Measurements from ENCODE around the gene MEG3.

The MEG3 gene

GRCh38 chr14:100822532-100823296, 3.2 kb upstream of the MEG3 start:
- Histone ChIP-seq H3F3A (ENCODE audit: insufficient read depth) (no peaks in the 10 kb centered on the region), H3K27ac (ENCODE audit: low read depth, low read length) (no peak overlapping the region), H3K36me3 (ENCODE audit: low read length) (no peaks in the 10 kb centered on the region), H3K9me3 (ENCODE audit: insufficient read depth, low read length) (no peaks in the 10 kb centered on the region), H3K4me3 (ENCODE audit: insufficient read depth, low read length, poor library complexity, severe bottlenecking) (no peak overlapping the region), H3K9me2 (replicated peaks; ENCODE audit: insufficient read depth, low read length) (no peaks in the 10 kb centered on the region), H2AFZ (ENCODE audit: low read depth, low read length, severe bottlenecking) (no peak overlapping the region), H3K27me3 (ENCODE audit: low read length) (no peaks in the 10 kb centered on the region), H3K9ac (ENCODE audit: low read length) (no peak overlapping the region), H4K20me1 (ENCODE audit: low read depth, low read length) (no peaks in the 10 kb centered on the region), H3K4me2 (ENCODE audit: low read depth, low read length, poor library complexity, severe bottlenecking) (no peak overlapping the region), H3K79me2 (ENCODE audit: insufficient read depth, low read length) (no peaks in the 10 kb centered on the region)
- no peak for TF ChIP-seq EZH2phosphoT487 (conservative IDR thresholded peaks at IDR 0.05; ENCODE audit: low read length)
- TF ChIP-seq CTCF (IDR thresholded peaks at IDR 0.05; ENCODE audit: insufficient read depth, low read length, poor library complexity, severe bottlenecking), result no peak

- TF ChIP-seq EZH2phosphoT487 (conservative IDR thresholded peaks at IDR 0.05; ENCODE audit: low read length) (no peak), CTCF (IDR thresholded peaks at IDR 0.05; ENCODE audit: insufficient read depth, low read length, poor library complexity, severe bottlenecking) (no peak)
- no peak overlapping the region for H3K4me2 ChIP-seq (ENCODE audit: low read depth, low read length, poor library complexity, severe bottlenecking)
- H2AFZ ChIP-seq (ENCODE audit: low read depth, low read length, severe bottlenecking), result no peak overlapping the region
- no peaks in the 10 kb centered on the region for H4K20me1 ChIP-seq (ENCODE audit: low read depth, low read length)
- H3F3A ChIP-seq (ENCODE audit: insufficient read depth), result no peaks in the 10 kb centered on the region
- H3K27ac ChIP-seq (ENCODE audit: low read depth, low read length), result no peak overlapping the region
- no peaks in the 10 kb centered on the region for H3K79me2 ChIP-seq (ENCODE audit: insufficient read depth, low read length)
- H3K4me3 ChIP-seq (ENCODE audit: insufficient read depth, low read length, poor library complexity, severe bottlenecking), result no peak overlapping the region
- no peaks in the 10 kb centered on the region for H3K27me3 ChIP-seq (ENCODE audit: low read length)
- no peaks in the 10 kb centered on the region for H3K36me3 ChIP-seq (ENCODE audit: low read length)
- H3K9ac ChIP-seq (ENCODE audit: low read length), result no peak overlapping the region
- H3K9me2 ChIP-seq (replicated peaks; ENCODE audit: insufficient read depth, low read length), result no peaks in the 10 kb centered on the region
- no peaks in the 10 kb centered on the region for H3K9me3 ChIP-seq (ENCODE audit: insufficient read depth, low read length)
These were observed 2.4 kb upstream of the MEG3 start for GRCh38 chr14:100823413-100824080.

- Histone ChIP-seq H3K4me3 (ENCODE audit: insufficient read depth, low read length, poor library complexity, severe bottlenecking) (no peak overlapping the region), H3K79me2 (ENCODE audit: insufficient read depth, low read length) (no peaks in the 10 kb centered on the region), H3K27ac (ENCODE audit: low read depth, low read length) (no peak overlapping the region), H4K20me1 (ENCODE audit: low read depth, low read length) (no peaks in the 10 kb centered on the region), H3K9ac (ENCODE audit: low read length) (no peak overlapping the region), H3K36me3 (ENCODE audit: low read length) (no peaks in the 10 kb centered on the region), H3K4me2 (ENCODE audit: low read depth, low read length, poor library complexity, severe bottlenecking) (no peak overlapping the region), H3F3A (ENCODE audit: insufficient read depth) (no peaks in the 10 kb centered on the region), H2AFZ (ENCODE audit: low read depth, low read length, severe bottlenecking) (no peak overlapping the region), H3K27me3 (ENCODE audit: low read length) (no peaks in the 10 kb centered on the region), H3K9me3 (ENCODE audit: insufficient read depth, low read length) (no peaks in the 10 kb centered on the region), H3K9me2 (replicated peaks; ENCODE audit: insufficient read depth, low read length) (no peaks in the 10 kb centered on the region)
- TF ChIP-seq EZH2phosphoT487 (conservative IDR thresholded peaks at IDR 0.05; ENCODE audit: low read length), result no peak
- TF ChIP-seq CTCF (IDR thresholded peaks at IDR 0.05; ENCODE audit: insufficient read depth, low read length, poor library complexity, severe bottlenecking), result no peak
These were observed 1.8 kb upstream of the MEG3 start for GRCh38 chr14:100824091-100824551.
